Osteoblast (primary cell): ENCODE measurements around the gene ALKBH8. TPM values are rescaled to one million over a fixed set of nuclear protein-coding genes. Genes with fewer than 3 reads are reported as not detected.
"Not testable (repeated sequence)": the region's sequence is repeated elsewhere in the genome, so short reads cannot be mapped to it uniquely, and the experiment has no call there.

Experiments used
- DNase-seq: peaks from one replicate; pipeline ENCODE4 v3.0.0; 2011; ENCODE audit warnings: low spot score, mixed read lengths; ENCODE audit not compliant: insufficient read length; ENCODE audit errors: missing footprints
- H2AFZ ChIP-seq: 2 replicates; pipeline ENCODE4 v1.6.0; 2011; ENCODE audit warnings: mild to moderate bottlenecking, low read length
- H3K27ac ChIP-seq: 2 replicates; pipeline ENCODE4 v1.5.1; 2011; ENCODE audit warnings: mild to moderate bottlenecking, low read depth, low read length, moderate library complexity
- H3K27me3 ChIP-seq: 2 replicates; pipeline ENCODE4 v1.6.0; 2012; ENCODE audit warnings: mild to moderate bottlenecking, control low read depth, inconsistent platforms, low read length, moderate library complexity; ENCODE audit not compliant: insufficient read depth
- H3K36me3 ChIP-seq: 2 replicates; pipeline ENCODE4 v1.5.1; 2011; ENCODE audit warnings: mild to moderate bottlenecking, low read length, control low read depth, moderate library complexity; ENCODE audit not compliant: insufficient read depth
- H3K4me1 ChIP-seq: 2 replicates; pipeline ENCODE4 v1.5.1; 2011; ENCODE audit warnings: mild to moderate bottlenecking, low read length, control low read depth, moderate library complexity; ENCODE audit not compliant: insufficient read depth
- H3K4me2 ChIP-seq: 2 replicates; pipeline ENCODE4 v1.6.0; 2011; ENCODE audit warnings: mild to moderate bottlenecking, low read length; ENCODE audit not compliant: insufficient read depth
- H3K4me3 ChIP-seq: fragments of 200-600 bp; sonication (generic); 3 replicates; pipeline ENCODE4 v1.5.1; 2012; ENCODE audit warnings: mild to moderate bottlenecking, low read length, inconsistent platforms; ENCODE audit not compliant: insufficient read depth
- H3K79me2 ChIP-seq: 2 replicates; pipeline ENCODE4 v1.6.0; 2012; ENCODE audit warnings: mild to moderate bottlenecking, low read length, control low read depth, inconsistent platforms; ENCODE audit not compliant: insufficient read depth
- H3K9me3 ChIP-seq: 2 replicates; pipeline ENCODE4 v1.5.1; 2011; ENCODE audit warnings: low read depth, low read length, control low read depth
- H4K20me1 ChIP-seq: 2 replicates; pipeline ENCODE4 v1.6.0; 2012; ENCODE audit warnings: mild to moderate bottlenecking, low read length, control low read depth; ENCODE audit not compliant: insufficient read depth
- total RNA-seq: library from RNA; depleted of rRNA; stranded (reverse); fragments of >200 nt; gene quantifications from 2 replicates; pipeline ENCODE4 v1.2.3, GENCODE V29; 2012
- TF ChIP-seq, protein P1 (sequence below): IDR thresholded peaks from 2 replicates; pipeline ENCODE4 v1.5.1; 2011; ENCODE audit warnings: mild to moderate bottlenecking, low read depth, low read length, moderate library complexity; ENCODE audit errors: extremely low read depth

The ALKBH8 gene
- total RNA-seq, 1 donor: 6.2 TPM

DNA sequence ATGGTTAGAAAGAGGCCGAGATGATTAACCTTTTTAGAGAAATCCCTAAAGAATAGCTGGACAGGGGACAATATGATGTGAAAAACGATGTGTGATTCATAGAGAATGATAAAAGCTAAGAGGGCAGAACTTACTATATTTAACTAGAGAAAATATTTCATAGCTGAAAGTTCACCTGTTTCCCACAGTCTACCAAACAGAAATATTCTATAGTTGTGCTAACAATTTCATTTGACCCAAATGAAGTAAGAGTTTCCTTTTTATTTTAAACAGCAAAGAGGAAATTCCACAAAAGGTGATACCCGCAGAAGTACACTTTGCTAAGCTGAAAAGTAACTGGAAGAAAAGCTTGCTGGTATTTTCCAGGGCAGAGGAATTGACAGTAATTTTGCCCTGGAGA lies 26.7 kb downstream of the ALKBH8 start:
- H3K36me3 ChIP-seq: no peaks in the 10 kb centered on the region
- no peak overlapping the region for H2AFZ ChIP-seq
- no peaks in the 10 kb centered on the region for H4K20me1 ChIP-seq
- no peak overlapping the region for H3K4me2 ChIP-seq
- no peaks in the 10 kb centered on the region for H3K79me2 ChIP-seq
- no peak overlapping the region for H3K4me3 ChIP-seq
- no peak for DNase-seq
- H3K27me3 ChIP-seq: no peaks in the 10 kb centered on the region
- TF ChIP-seq, protein P1, sequence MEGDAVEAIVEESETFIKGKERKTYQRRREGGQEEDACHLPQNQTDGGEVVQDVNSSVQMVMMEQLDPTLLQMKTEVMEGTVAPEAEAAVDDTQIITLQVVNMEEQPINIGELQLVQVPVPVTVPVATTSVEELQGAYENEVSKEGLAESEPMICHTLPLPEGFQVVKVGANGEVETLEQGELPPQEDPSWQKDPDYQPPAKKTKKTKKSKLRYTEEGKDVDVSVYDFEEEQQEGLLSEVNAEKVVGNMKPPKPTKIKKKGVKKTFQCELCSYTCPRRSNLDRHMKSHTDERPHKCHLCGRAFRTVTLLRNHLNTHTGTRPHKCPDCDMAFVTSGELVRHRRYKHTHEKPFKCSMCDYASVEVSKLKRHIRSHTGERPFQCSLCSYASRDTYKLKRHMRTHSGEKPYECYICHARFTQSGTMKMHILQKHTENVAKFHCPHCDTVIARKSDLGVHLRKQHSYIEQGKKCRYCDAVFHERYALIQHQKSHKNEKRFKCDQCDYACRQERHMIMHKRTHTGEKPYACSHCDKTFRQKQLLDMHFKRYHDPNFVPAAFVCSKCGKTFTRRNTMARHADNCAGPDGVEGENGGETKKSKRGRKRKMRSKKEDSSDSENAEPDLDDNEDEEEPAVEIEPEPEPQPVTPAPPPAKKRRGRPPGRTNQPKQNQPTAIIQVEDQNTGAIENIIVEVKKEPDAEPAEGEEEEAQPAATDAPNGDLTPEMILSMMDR: no peak
- H3K27ac ChIP-seq: no peak overlapping the region
- H3K4me1 ChIP-seq: no peaks in the 10 kb centered on the region
- no peaks in the 10 kb centered on the region for H3K9me3 ChIP-seq

DNA sequence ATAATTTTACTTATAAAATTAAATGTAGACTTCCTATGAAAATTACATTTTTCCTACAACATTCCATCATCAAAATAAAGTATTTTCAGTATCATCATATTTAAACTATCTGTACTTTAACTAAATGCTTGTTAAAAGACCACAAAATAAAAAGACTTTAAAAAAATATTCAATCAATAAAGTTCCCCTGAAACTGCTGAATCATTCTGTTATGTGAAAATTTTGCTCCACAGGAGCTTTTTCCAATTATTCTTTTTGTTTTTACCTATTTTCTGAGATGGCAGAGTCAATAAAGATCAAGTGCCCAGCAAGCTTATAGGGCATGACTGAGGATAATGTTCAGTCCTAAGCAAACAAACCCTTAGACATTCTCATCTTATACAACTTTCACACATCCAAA lies 27.3 kb downstream of the ALKBH8 start:
- H3K36me3 ChIP-seq: no peaks in the 10 kb centered on the region
- no peak overlapping the region for H3K4me3 ChIP-seq
- no peak overlapping the region for H3K27ac ChIP-seq
- no peaks in the 10 kb centered on the region for H4K20me1 ChIP-seq
- no peak overlapping the region for H3K4me2 ChIP-seq
- H3K79me2 ChIP-seq: no peaks in the 10 kb centered on the region
- H3K27me3 ChIP-seq: no peaks in the 10 kb centered on the region
- H3K9me3 ChIP-seq: no peaks in the 10 kb centered on the region
- no peak for DNase-seq
- TF ChIP-seq, protein P1: no peak
- no peak overlapping the region for H2AFZ ChIP-seq
- H3K4me1 ChIP-seq: no peaks in the 10 kb centered on the region

DNA sequence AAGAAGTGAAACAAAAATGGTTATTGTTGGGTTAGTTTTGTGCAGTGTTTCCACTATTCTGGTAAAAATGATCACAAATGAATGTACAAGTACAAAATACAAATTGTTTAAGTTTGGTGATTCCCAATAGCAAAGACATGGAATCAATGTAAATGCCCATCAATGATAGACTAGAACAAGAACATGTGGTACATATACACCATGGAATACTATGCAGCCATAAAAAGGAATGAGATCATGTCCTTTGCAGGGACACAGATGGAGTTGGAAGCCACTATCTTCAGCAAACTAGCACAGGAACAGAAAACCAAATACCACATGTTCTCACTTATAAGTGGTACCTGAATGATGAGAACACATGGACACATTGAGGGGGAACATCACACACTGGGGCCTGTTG lies 28.4 kb downstream of the ALKBH8 start:
- not testable (repeated sequence) for H3K4me3 ChIP-seq, H3K27ac ChIP-seq, DNase-seq, H3K9me3 ChIP-seq, H3K4me1 ChIP-seq, H4K20me1 ChIP-seq, H3K36me3 ChIP-seq, H3K79me2 ChIP-seq, H2AFZ ChIP-seq, H3K27me3 ChIP-seq, H3K4me2 ChIP-seq

DNA sequence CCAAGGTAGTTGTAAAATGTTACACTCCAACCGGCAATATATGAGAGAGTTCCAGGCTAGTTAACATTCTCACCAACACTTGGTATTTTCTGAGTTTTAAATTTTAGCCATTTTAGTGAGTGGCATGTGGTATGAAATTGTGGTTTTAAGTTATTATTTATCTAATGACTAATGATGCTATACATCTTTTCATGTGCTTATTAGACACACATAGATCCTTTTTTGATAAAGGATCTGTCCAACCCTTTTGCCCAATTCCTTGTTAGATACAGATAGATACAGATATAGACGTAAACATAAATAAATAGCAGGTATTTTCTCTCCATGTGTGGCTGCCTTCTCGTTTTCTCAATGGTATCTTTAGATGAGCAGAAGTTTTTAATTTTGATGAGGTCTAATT lies 39.3 kb downstream of the ALKBH8 start:
- Histone ChIP-seq H2AFZ (no peak overlapping the region), H3K36me3 (no peaks in the 10 kb centered on the region), H3K79me2 (no peaks in the 10 kb centered on the region), H3K27me3 (no peaks in the 10 kb centered on the region), H3K27ac (no peak overlapping the region), H3K4me1 (no peaks in the 10 kb centered on the region), H3K9me3 (no peaks in the 10 kb centered on the region), H3K4me2 (no peak overlapping the region), H4K20me1 (no peaks in the 10 kb centered on the region), H3K4me3 (no peak overlapping the region)
- TF ChIP-seq, protein P1: no peak
- DNase-seq: no peak

DNA sequence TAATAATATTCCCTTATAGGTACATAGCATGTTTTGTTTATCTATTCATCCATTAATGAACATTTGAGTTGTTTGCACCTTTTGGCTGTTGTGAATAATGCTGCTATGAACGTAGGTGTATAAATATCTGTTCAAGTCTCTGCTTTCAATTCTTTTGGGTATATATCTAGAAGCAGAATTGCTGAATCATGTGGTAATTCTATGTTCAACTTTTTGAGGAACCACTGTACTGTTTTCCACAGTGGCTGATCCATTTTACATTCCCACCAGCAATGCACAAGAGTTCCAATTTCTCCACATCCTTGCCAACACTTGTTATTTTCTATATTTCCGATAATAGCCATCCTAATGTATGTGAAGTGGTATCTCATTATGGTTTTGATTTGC lies 56.7 kb downstream of the ALKBH8 start:
- H3K27me3 ChIP-seq: no peaks in the 10 kb centered on the region
- no peak overlapping the region for H3K4me3 ChIP-seq
- TF ChIP-seq, protein P1: no peak
- no peak overlapping the region for H3K4me2 ChIP-seq
- no peaks in the 10 kb centered on the region for H3K9me3 ChIP-seq
- no peaks in the 10 kb centered on the region for H3K36me3 ChIP-seq
- no peaks in the 10 kb centered on the region for H3K4me1 ChIP-seq
- no peak overlapping the region for H2AFZ ChIP-seq
- no peak overlapping the region for H3K27ac ChIP-seq
- H4K20me1 ChIP-seq: no peaks in the 10 kb centered on the region
- no peaks in the 10 kb centered on the region for H3K79me2 ChIP-seq
- DNase-seq: no peak
